GM18498 (cell line): ENCODE results near the gene SLC6A9.

Source experiments
- ATAC-seq: cut with Tn5 transposase; IDR thresholded peaks from one replicate; pipeline ENCODE4 v1.9.1; 2021; ENCODE audit warnings: mild to moderate bottlenecking, moderate library complexity; ENCODE audit not compliant: unreplicated experiment

SLC6A9 gene

GRCh38 chr1:43951021-43951985 lies 80.0 kb downstream of the SLC6A9 start:
- ATAC-seq: no peak

- ATAC-seq: no peak
These were observed 81.6 kb downstream of the SLC6A9 start for GRCh38 chr1:43949678-43950077.

DNA sequence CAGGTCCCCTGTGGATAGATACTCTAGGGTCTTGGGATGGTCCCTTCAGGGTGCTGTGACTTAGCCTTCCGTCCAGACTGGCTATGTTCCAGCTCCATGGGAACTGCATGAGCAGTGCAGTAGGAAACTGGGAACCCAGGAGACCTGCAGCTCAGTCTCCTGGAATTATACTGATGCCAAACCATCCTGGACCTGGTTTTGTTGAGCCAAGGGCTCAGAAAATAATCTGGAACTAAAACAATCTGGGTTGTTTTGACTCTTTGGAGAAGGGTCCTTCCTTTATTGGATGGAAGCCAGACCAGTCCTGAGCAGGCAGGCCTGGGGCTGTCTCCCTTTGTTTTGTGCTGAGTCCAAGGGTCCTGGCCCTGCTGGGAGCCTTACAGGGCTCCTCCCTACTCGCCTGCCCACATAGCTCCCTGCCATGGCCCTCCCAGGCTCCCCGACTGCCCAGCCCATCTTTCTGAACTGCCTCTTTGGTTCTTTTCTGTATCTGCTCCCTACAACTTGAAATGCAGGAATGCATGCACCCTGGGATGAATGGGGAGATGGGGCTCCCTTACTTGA lies 83.3 kb downstream of the SLC6A9 start:
- no peak for ATAC-seq

GRCh38 chr1:43947061-43947873 lies 84.0 kb downstream of the SLC6A9 start:
- no peak for ATAC-seq
